Middle frontal gyrus (tissue), 1 donor: ENCODE results near the gene GJC1.
A peak's percentile ranks its signal among the peaks of the same experiment; 100 is the strongest.

Experiments used
- DNase-seq: peaks from one replicate; pipeline ENCODE4 v3.0.0-alpha.2; 2015; ENCODE audit warnings: low spot score; ENCODE audit errors: extremely low spot score

GJC1 gene

GRCh38 chr17:44778656-44779210, 51.4 kb downstream of the GJC1 start:
- no peak for DNase-seq

- DNase-seq: no peak
These were observed 52.4 kb downstream of the GJC1 start for GRCh38 chr17:44777394-44778348.

- DNase-seq: no peak
These were observed 53.3 kb downstream of the GJC1 start for GRCh38 chr17:44776628-44777393.

- no peak for DNase-seq
These were observed 54.1 kb downstream of the GJC1 start for GRCh38 chr17:44775838-44776621.

- DNase-seq: peak; percentile 75
These were observed 54.8 kb downstream of the GJC1 start for GRCh38 chr17:44775136-44775837.

GRCh38 chr17:44774271-44775135, 55.6 kb downstream of the GJC1 start:
- peak; percentile 77 for DNase-seq

GRCh38 chr17:44773140-44773539, 56.9 kb downstream of the GJC1 start:
- DNase-seq: no peak

- no peak for DNase-seq
These were observed 57.6 kb downstream of the GJC1 start for GRCh38 chr17:44772308-44773045.

- DNase-seq: no peak
These were observed 59.7 kb downstream of the GJC1 start for GRCh38 chr17:44770166-44770925.

GRCh38 chr17:44769647-44770084, 60.4 kb downstream of the GJC1 start:
- no peak for DNase-seq

- DNase-seq: no peak
These were observed 60.9 kb downstream of the GJC1 start for GRCh38 chr17:44769230-44769629.

- DNase-seq: no peak
These were observed 61.5 kb downstream of the GJC1 start for GRCh38 chr17:44768505-44769142.

GRCh38 chr17:44767493-44767892, 62.6 kb downstream of the GJC1 start:
- DNase-seq: no peak

GRCh38 chr17:44766409-44767038, 63.6 kb downstream of the GJC1 start:
- DNase-seq: no peak

- no peak for DNase-seq
These were observed 64.1 kb downstream of the GJC1 start for GRCh38 chr17:44765965-44766364.

- no peak for DNase-seq
These were observed 66.9 kb downstream of the GJC1 start for GRCh38 chr17:44763170-44763569.
